CD4-positive, alpha-beta T cell treated with Interleukin-17A for 4 hours (primary cell): ENCODE results near the gene SAMD11.
A peak's percentile ranks its signal among the peaks of the same experiment; 100 is the strongest.

Experiments
- DNase-seq: peaks from one replicate; pipeline ENCODE4 v3.0.0-alpha.2; 2020; ENCODE audit warnings: mixed read lengths

Gene SAMD11

GRCh38 chr1:933603-933940 is 9.8 kb downstream of the SAMD11 start:
- DNase-seq, result no peak

GRCh38 chr1:934991-935750 is 11.4 kb downstream of the SAMD11 start:
- DNase-seq, result no peak

GRCh38 chr1:935751-936231 is 12.1 kb downstream of the SAMD11 start:
- no peak for DNase-seq

GRCh38 chr1:936348-937264 is 12.9 kb downstream of the SAMD11 start:
- no peak for DNase-seq

- DNase-seq, result no peak
Measured at GRCh38 chr1:937521-937920, 13.8 kb downstream of the SAMD11 start.

GRCh38 chr1:938088-938683 is 14.5 kb downstream of the SAMD11 start:
- no peak for DNase-seq

GRCh38 chr1:938711-939489 is 15.2 kb downstream of the SAMD11 start:
- no peak for DNase-seq

GRCh38 chr1:939511-940106 is 15.9 kb downstream of the SAMD11 start:
- DNase-seq, result no peak

- DNase-seq, result peak; percentile 26
Measured at GRCh38 chr1:940107-941014, 16.6 kb downstream of the SAMD11 start.

GRCh38 chr1:941015-941587 is 17.4 kb downstream of the SAMD11 start:
- no peak for DNase-seq

GRCh38 chr1:941588-942383 is 18.1 kb downstream of the SAMD11 start:
- no peak for DNase-seq

- no peak for DNase-seq
Measured at GRCh38 chr1:942411-942821, 18.7 kb downstream of the SAMD11 start.

GRCh38 chr1:942864-943533 is 19.3 kb downstream of the SAMD11 start:
- DNase-seq, result no peak

GRCh38 chr1:943545-944340 is 20.0 kb downstream of the SAMD11 start:
- no peak for DNase-seq

- DNase-seq, result no peak
Measured at GRCh38 chr1:944341-945325, 20.9 kb downstream of the SAMD11 start.

- DNase-seq, result no peak
Measured at GRCh38 chr1:945688-946556, 22.2 kb downstream of the SAMD11 start.
